Esophagus squamous epithelium (tissue), 5 donors: ENCODE data around the gene KRT12. TPM values are rescaled to one million over a fixed set of nuclear protein-coding genes. Genes with fewer than 3 reads are reported as not detected.

Experiments used
- DNase-seq: peaks from one replicate; lab custom pipeline; 2025; lab: John Stamatoyannopoulos, UW
- H3K27ac ChIP-seq, 4 donors: fragments of 200-600 bp; sonication (generic); one replicate each; pipeline ENCODE4 v1.5.1; 2016 to 2019; ENCODE audit warnings: mild to moderate bottlenecking in 1 of 4
- H3K27me3 ChIP-seq, 4 donors: fragments of 200-600 bp; sonication (generic); 1 replicate in 3 of 4; 2 replicates in 1 of 4; pipeline versions ENCODE4 v1.5.1 to v1.6.0; 2017 to 2021; ENCODE audit warnings: antibody characterized with exemption in 1 of 4
- H3K36me3 ChIP-seq, 3 donors: fragments of 200-600 bp; sonication (generic); one replicate each; pipeline ENCODE4 v1.5.1; 2016 to 2019
- H3K4me1 ChIP-seq, 3 donors: fragments of 200-600 bp; sonication (generic); one replicate each; pipeline ENCODE4 v1.5.1; 2017 to 2019
- H3K4me3 ChIP-seq, 4 donors: fragments of 200-600 bp; sonication (generic); 1 replicate in 3 of 4; 2 replicates in 1 of 4; pipeline ENCODE4 v1.5.1; 2016 to 2019; ENCODE audit warnings: mild to moderate bottlenecking in 2 of 4, moderate library complexity in 1 of 4
- H3K9me3 ChIP-seq, 3 donors: fragments of 200-600 bp; sonication (generic); one replicate each; pipeline ENCODE4 v1.5.1; 2016 to 2019
- POLR2A ChIP-seq, 4 donors: fragments of 450-650 bp; IDR thresholded peaks; one replicate each; pipeline ENCODE4 v1.6.1; 2017; ENCODE audit warnings: antibody characterized with exemption in 4 of 4, mild to moderate bottlenecking in 4 of 4, moderate library complexity in 3 of 4
- WGBS, 2 donors: methylation state at CpG; one replicate each; pipeline ENCODE4 v1.1.5; 2018; 5-methylcytosine and 5-hydroxymethylcytosine counted together
- intact Hi-C: fragments of 100-400 bp; cut with DNase I; formaldehyde crosslinking; loops from one replicate; pipeline ENCODE4 v1.15.0; 2022
- total RNA-seq, 4 donors: library from RNA; depleted of rRNA; stranded (reverse); fragments of >200 nt; gene quantifications; one replicate each; pipeline ENCODE4 v1.1.0, GENCODE V29; 2016
- TF ChIP-seq, protein P1 (sequence below), 6 experiments: fragments of 450-650 bp in 4 of 6; fragments of 200-600 bp in 2 of 6; sonication (generic) in 2 of 6; IDR thresholded peaks; one replicate each; pipeline ENCODE4 v1.5.1; 2016 to 2019; ENCODE audit warnings: antibody characterized with exemption in 6 of 6, mild to moderate bottlenecking in 4 of 6, moderate library complexity in 4 of 6
- donor health status: DM: yes; HTN: yes; CAD: no.

KRT12 gene
- total RNA-seq, 4 donors from 2014 or later: not detected

DNA sequence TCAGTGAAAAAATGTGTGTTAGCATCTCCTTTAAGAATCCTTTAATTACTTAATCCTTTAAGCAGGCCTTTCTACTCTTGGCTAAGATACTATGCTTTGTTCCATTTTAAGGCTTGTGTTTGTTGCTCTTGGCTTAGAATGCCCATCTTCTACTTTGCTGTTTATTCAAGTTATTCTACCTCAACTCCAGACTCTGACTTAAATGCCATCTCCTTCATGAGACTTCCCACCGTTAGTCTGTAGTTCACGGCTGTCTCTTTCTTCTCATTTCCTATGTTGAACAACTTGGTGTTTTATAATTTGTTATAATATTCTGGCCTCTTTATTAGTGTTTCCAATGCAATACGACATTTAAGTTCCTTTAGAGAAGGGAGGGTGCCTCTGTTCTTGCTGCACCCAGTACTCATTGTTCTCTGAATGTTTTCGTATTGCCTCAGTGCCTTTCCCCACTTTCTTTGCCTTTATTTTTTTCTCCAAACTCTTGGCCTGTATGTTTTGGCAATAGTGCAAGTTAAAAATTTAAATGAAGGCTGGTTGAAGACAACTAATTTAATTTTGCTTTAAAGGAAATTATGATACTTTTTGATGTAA, 38.5 kb downstream of the KRT12 start:
- no peak overlapping the region for H3K27ac ChIP-seq
- 75 to 79% methylated on average over 4 of the region's 4 CpGs for WGBS, 2 donors
- H3K27me3 ChIP-seq: no peaks in the 10 kb centered on the region
- no peak for DNase-seq
- intact Hi-C loops: no loop called here
- H3K4me1 ChIP-seq: no peaks in the 10 kb centered on the region
- H3K4me3 ChIP-seq: no peak overlapping the region
- TF ChIP-seq, protein P1, sequence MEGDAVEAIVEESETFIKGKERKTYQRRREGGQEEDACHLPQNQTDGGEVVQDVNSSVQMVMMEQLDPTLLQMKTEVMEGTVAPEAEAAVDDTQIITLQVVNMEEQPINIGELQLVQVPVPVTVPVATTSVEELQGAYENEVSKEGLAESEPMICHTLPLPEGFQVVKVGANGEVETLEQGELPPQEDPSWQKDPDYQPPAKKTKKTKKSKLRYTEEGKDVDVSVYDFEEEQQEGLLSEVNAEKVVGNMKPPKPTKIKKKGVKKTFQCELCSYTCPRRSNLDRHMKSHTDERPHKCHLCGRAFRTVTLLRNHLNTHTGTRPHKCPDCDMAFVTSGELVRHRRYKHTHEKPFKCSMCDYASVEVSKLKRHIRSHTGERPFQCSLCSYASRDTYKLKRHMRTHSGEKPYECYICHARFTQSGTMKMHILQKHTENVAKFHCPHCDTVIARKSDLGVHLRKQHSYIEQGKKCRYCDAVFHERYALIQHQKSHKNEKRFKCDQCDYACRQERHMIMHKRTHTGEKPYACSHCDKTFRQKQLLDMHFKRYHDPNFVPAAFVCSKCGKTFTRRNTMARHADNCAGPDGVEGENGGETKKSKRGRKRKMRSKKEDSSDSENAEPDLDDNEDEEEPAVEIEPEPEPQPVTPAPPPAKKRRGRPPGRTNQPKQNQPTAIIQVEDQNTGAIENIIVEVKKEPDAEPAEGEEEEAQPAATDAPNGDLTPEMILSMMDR (IDR thresholded peaks at IDR 0.05): no peak
- TF ChIP-seq POLR2A (IDR thresholded peaks at IDR 0.05): no peak
- no peaks in the 10 kb centered on the region for H3K9me3 ChIP-seq
- peaks cover 0 to 3% (median 0%) of the 10 kb centered on the region in 3 donors for H3K36me3 ChIP-seq

DNA sequence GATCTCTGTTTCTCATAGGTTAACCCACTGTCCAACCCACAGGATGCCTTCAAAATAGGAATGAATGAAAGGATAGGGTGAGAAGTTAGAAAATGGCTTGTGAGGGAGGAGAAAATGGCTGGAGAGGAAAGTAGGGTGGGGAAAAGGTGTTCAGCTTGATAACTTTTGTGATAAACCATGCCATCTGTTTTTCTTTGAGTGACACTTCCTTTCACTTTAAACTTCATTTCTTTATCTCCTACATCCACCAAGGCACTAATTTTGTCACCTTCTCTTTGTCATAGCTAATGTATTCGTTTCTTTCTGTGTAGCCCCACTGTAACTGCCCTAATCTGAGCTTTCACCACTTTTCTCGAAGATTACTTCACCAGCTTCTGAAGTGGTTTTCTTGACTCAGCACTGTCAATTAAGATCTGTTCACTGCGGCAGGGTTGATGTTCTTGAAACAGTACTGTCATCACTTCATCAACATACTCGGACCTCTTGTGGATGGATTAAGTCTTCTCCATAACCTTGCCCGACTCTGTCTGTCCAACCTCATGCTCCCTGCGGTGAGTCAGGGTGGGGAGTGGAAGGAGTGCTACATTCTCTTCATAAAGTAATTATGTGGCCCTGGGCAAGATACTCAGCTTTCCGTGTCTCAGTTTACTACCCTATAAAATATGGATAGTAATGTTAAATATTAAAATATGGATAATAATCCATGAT, 39.1 kb downstream of the KRT12 start:
- Histone ChIP-seq H3K27me3 (no peaks in the 10 kb centered on the region), H3K4me1 (no peaks in the 10 kb centered on the region), H3K36me3 (peaks cover 0 to 3% (median 0%) of the 10 kb centered on the region in 3 donors), H3K4me3 (no peak overlapping the region), H3K27ac (no peak overlapping the region), H3K9me3 (no peaks in the 10 kb centered on the region)
- 62 to 77% methylated on average over 7 of the region's 7 CpGs for WGBS, 2 donors
- intact Hi-C loops: no loop called here
- DNase-seq: no peak
- TF ChIP-seq, protein P1 (IDR thresholded peaks at IDR 0.05): no peak
- TF ChIP-seq POLR2A (IDR thresholded peaks at IDR 0.05): no peak

DNA sequence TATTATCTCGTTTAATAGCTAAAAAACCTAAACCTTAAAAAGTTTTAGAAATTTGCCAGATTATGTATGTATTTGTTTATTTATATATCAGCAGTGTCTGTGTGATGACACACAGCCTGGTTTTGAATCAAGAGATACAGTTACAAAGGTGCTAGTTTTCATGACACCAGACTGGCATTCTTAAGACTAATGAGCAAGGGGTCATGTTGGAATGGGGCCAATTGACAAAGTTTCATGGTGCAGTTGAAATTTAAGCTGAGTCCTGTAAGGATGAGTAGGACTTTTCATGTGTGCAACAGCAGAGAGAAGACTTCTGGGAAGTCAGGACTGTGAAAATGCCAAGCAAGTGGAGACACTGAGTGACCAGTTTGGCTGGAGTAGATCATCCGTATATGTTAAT, 41.4 kb downstream of the KRT12 start:
- intact Hi-C loops: no loop called here
- WGBS, 2 donors: 66 to 74% methylated on average over 2 of the region's 2 CpGs
- Histone ChIP-seq H3K9me3 (no peaks in the 10 kb centered on the region), H3K4me3 (no peak overlapping the region), H3K36me3 (peaks cover 0 to 10% (median 0%) of the 10 kb centered on the region in 3 donors), H3K27me3 (no peaks in the 10 kb centered on the region), H3K27ac (no peak overlapping the region), H3K4me1 (no peaks in the 10 kb centered on the region)
- TF ChIP-seq, protein P1 (IDR thresholded peaks at IDR 0.05): no peak
- TF ChIP-seq POLR2A (IDR thresholded peaks at IDR 0.05): no peak
- no peak for DNase-seq

DNA sequence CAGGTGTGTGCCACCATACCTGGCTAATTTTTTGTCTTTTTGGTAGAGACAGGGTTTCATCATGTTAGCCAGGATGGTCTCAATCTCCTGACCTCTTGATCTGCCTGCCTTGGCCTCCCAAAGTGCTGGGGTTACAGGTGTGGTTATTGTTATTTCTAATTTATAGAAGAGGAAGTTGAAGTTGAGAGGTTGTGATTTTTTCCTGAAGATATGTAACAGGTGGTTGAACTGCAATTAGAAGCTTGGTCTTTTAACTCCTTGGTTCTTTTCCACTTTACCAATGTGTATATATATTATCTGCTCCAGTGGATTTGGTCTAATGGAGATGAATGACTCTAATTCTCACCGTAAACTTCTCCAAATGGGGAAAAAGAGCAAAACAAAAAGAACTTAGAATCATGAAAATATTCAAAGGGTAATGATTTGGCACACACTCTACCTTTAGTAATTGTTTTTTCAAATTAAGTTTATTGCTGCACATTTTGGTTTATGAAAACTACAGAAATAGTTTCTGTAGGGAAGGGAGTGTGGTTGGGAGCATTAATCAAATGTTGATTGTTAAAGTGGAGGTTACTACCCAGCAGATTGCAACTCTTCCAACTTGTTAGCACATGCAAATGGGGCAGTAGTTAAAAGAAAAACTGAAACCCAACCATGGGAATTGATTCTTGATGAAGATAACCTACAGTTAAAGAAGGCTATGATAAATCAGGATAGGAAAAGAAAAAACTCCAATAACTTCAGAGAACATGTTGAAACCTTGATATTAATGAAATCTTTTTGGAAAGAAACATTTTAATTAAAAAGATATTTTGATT, 42.8 kb downstream of the KRT12 start:
- intact Hi-C loops: no loop called here

More for the DNA sequence above, 42.8 kb downstream of the KRT12 start:
- no peak overlapping the region for H3K27ac ChIP-seq
- peaks cover 0 to 10% (median 3%) of the 10 kb centered on the region in 3 donors for H3K4me1 ChIP-seq
- H3K9me3 ChIP-seq: no peaks in the 10 kb centered on the region
- peaks cover 0 to 6% (median 0%) of the 10 kb centered on the region in 3 donors for H3K36me3 ChIP-seq
- WGBS, 2 donors: 69 to 72% methylated on average over 1 of the region's 1 CpG
- no peak overlapping the region for H3K4me3 ChIP-seq
- no peaks in the 10 kb centered on the region for H3K27me3 ChIP-seq
- DNase-seq: no peak
- no peak for TF ChIP-seq POLR2A (IDR thresholded peaks at IDR 0.05)
- TF ChIP-seq, protein P1 (IDR thresholded peaks at IDR 0.05): no peak
